ENCODE measurements around the gene PCDHGA1. TPM values are rescaled to one million over a fixed set of nuclear protein-coding genes. Genes with fewer than 3 reads are reported as not detected.

PCDHGA1 gene
- total RNA-seq, 1 experiment from 2014 or later, result 0.34 TPM

GRCh38 chr5:141512911-141513626 lies 182.8 kb downstream of the PCDHGA1 start:
- DNase-seq (ENCODE audit: low read depth), result peak; percentile 58

GRCh38 chr5:141513627-141514329 lies 183.5 kb downstream of the PCDHGA1 start:
- DNase-seq (ENCODE audit: low read depth), result peak; percentile 88

- peak; percentile 92 for DNase-seq (ENCODE audit: low read depth)
Observed at GRCh38 chr5:141514330-141515133, 184.2 kb downstream of the PCDHGA1 start.

DNA sequence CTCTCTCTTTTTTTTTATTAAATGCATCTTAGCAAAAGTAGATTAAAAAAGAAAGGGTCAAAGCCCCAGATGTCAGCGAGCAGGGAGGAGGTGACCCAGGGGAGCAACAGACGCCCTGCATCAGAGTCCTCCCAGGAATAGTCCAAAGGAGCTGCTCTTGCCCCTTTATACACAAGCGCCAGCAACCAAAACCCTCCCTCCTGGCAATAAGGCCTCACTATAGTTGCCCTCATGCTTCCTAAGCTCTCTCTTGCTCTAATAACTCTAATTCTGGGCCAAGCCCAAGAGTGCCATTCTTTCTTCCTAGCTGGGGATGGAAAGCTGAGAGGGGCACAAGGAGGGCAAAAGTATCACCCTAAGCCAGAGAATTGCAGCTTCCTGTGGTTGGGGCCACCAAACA lies 184.8 kb downstream of the PCDHGA1 start:
- DNase-seq (ENCODE audit: low read depth), result no peak

GRCh38 chr5:141515946-141516671 lies 185.8 kb downstream of the PCDHGA1 start:
- DNase-seq (ENCODE audit: low read depth), result no peak

DNA sequence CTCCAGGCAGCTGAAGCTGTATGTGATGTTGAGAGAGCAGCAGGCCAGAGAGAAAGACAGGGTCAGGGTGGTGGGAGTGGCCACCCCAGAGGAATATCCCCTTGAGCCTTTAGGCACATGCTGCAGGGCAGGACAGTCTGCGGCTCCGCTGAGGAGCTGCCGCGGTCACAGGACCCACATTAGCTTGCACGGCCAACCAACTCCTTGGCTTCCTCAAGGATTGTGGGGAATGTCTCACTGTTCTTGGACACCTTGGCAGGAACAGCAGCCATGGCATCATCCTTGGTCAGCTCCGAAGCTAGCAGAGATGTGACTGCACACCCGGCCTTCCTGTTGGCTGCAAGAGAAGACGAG lies 186.3 kb downstream of the PCDHGA1 start:
- DNase-seq (ENCODE audit: low read depth), result no peak

GRCh38 chr5:141517312-141517711 lies 187.0 kb downstream of the PCDHGA1 start:
- DNase-seq (ENCODE audit: low read depth), result no peak

DNA sequence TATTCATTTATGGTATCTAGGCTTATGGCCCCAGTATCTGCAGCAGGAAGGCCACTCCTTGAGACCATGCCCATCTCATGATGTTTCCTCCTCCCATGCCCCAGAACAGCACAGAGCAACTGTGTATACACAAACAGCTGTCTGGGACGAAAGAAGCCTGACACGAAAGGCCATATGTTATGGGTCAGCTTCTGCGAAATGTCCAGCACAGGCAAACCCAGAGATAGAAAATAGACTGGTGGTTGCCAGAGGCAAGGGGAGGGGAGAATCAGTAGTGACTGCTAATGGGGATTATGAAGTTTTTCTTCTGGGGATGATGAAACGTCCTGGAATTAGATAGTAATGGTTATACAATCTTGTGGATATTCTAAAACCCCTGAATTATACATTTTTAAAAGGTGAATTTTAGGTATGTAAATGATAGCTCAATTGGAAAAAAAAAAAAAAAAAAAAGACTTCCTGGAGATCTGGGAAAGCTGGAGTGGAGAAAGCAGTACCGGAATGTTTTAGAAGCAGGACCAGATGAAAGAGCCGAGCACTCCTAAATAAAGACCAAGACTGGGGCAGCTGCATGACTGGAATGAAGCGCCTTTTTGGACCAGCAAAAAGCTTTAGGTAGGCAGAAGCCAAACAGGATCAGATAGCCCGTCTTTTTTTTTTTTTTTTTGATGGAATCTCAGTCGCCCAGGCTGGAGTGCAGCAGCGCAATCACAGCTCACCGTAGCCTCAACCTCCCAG lies 187.7 kb downstream of the PCDHGA1 start:
- no peak for DNase-seq (ENCODE audit: low read depth)

- no peak for DNase-seq (ENCODE audit: low read depth)
Observed at GRCh38 chr5:141518618-141519015, 188.3 kb downstream of the PCDHGA1 start.

DNA sequence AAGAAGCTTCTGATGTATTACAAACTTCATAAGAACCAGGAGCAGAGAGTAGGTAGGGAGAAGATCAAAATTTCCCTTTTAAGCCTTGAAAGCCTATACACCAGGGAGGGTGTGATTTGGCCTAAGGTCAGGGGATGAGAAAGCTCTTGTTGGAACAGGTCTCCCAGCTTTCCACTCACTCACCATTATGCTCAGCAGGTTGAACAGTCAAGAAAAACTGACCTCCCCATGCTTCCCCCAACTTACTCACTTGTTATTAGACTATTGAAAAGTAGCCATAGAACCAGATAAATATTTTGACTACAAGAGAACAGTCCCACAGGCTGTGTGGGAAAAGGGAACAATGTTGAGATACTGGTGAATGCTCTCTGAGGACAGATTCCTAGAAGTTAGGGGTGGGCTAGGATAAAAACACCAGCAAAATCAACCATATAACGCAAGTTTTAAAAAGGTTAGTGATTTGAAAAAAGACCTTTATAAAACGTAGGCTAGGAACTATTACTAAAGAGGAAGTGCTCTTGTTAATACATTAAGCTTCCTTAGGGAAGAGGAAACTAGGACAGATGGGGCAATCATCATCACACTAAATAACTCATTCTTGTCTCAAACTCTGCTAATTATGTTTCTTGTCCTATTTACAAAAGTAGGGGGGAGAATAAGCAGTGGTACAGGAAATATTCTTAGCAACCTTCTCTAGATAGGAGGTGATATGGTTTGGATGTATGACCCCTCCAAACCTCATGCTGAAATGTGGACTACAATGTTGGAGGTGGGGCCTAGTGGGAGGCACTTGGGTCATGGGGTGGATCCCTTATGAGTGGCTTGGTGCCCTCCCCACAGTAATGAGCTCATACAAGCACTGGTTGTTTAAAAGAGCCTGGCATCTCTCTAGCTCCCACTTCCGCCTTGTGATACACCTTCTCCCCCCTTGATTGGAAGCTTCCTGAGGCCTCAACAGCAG lies 189.6 kb downstream of the PCDHGA1 start:
- no peak for DNase-seq (ENCODE audit: low read depth)

DNA sequence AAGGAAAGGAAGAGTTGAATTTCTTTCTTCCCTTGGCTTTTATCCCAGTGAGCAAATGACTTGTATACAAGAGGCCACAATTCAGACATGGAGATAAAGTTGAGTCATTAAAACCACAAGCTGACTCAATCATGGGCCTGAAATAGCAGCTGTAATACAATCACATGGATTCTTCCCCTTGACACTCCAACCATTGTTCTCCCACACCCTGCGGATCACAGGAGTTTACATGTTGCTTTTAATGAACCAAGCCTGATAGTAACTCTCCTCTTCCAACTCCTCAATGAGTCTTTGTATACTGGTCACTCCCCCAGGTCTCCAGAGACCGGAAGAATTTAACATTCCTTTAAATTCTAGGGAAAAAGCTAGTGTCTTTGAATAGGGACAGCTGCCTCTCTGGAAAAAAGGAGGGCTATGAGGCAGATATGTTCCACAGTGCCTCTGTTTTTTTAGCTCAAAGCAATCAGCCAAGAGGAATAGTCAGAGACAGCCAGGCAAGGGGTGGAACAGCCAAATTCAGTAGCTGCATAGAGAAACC lies 191.0 kb downstream of the PCDHGA1 start:
- DNase-seq (ENCODE audit: low read depth), result peak; percentile 96

GRCh38 chr5:141522301-141522700 lies 192.0 kb downstream of the PCDHGA1 start:
- DNase-seq (ENCODE audit: low read depth), result no peak

DNA sequence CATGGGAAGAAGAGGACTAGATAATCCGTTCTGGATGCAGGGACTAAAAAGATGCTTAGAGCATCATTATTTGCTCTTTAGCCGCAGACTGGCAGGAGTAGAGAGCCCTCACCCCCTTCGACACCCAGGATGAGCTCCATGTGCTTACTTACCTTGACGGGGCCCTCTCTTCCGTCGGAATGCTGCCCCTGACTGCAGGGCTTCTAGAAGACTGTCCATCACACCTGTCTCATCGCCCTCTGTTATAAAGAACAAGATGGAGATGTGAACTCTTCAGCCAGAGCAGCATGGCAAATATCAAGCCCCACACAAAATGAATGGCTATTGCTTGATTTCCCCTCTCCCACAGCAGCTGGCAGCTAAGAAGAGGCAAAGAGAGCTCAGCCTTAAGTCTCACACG lies 193.7 kb downstream of the PCDHGA1 start:
- DNase-seq (ENCODE audit: low read depth), result no peak

GRCh38 chr5:141524604-141525597 lies 194.6 kb downstream of the PCDHGA1 start:
- peak; percentile 93 for DNase-seq (ENCODE audit: low read depth)

DNA sequence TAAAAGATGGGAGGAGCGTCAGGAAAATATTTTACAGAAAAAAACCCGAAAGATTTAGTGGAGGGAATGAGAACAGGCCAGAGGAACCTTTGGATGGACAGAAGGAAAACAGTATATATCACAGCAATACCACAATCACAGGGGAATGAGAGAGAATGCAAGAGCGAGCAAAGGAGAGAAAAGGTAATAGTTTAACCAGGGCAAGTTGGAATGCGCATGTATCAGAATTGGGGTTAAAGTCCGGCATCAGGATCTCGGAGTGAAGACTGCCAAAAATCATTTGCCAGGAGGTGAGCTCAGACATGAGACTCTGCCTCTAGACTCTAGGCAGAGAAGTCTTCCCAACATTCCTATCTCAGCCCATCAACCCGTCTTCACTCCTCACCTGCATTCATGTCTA lies 195.3 kb downstream of the PCDHGA1 start:
- no peak for DNase-seq (ENCODE audit: low read depth)

DNA sequence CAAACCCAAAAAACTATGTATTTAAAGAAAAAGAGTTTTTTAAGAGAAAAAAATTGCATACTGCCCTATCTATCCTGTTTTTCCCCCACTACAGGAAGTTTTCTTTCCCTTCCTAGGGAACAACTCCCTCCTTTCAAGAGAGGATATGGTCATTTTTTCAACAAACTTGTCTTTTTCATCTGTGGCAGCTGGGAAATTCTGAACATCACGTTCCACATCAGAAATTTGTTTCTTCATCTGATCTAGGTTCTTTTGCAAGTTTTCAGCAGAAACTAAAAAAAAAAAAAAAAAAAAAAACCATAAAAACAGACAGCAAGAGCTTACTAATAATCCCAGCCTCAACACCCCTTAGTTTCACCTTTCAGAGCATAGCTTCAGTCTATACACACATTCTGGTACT lies 197.1 kb downstream of the PCDHGA1 start:
- DNase-seq (ENCODE audit: low read depth), result no peak

DNA sequence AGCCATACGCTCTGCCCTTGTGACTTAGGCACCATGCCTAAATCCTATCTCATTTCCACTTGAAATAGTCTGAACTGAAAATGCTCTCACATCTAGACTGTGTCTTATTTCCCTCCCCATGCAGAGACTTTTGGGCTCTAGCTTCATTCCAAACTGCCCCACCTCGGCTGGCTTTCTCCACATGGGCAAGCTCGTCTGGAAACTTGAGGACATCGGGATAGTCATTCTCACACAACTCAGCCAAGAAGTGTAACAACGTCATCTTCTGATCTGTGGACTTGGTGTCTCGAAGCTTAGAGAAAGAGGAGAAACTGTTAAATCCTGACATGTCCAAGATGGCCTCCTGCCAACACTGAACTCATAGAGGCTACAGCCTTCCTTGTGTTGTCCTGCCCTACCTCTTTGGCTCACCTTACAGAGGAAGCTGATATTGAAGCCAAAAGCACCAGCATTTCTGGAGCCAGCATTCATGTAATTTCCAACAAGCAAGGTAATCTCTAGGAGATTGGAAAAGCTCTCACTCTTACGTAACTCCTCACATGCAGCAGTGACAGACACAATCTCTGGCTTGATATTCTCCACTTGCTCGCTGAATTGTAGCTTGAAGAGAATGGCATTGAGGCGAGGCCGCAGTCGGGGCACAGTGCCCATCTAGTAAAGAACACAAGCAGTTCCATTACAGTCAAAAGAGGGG lies 198.1 kb downstream of the PCDHGA1 start:
- no peak for DNase-seq (ENCODE audit: low read depth)

GRCh38 chr5:141529002-141529401 lies 198.7 kb downstream of the PCDHGA1 start:
- peak; percentile 68 for DNase-seq (ENCODE audit: low read depth)

Measured in Daoy (cell line).